H1 (cell line): ENCODE data around the gene ZNF408. TPM values are rescaled to one million over a fixed set of nuclear protein-coding genes. Genes with fewer than 3 reads are reported as not detected.

Source experiments
- CTCF ChIA-PET: fragments of 300-600 bp; sonication (Branson Sonifier 250); formaldehyde crosslinking; loops from one replicate; lab custom pipeline; 2021; ENCODE audit not compliant: partially characterized antibody; lab: Charles Lee
- POLR2A ChIA-PET: fragments of 300-600 bp; sonication (Branson Sonifier 250); formaldehyde crosslinking; loops from one replicate; lab custom pipeline; 2021; ENCODE audit warnings: inconsistent platforms; ENCODE audit not compliant: partially characterized antibody; lab: Charles Lee
- DNase-seq, 2 experiments: peaks; one replicate each; pipeline versions ENCODE4 v3.0.0 to v3.0.0-alpha.2; 2010 to 2022; ENCODE audit warnings: low spot score in 2 of 2, low read depth in 1 of 2, mixed read lengths in 1 of 2
- FAIRE-seq: peaks from 2 replicates; lab custom pipeline; 2011; peaks lifted over from hg19 to GRCh38; lab: Jason Lieb, UNC
- H2AFZ ChIP-seq: 2 replicates; pipeline ENCODE4 v1.8.1; 2012; ENCODE audit warnings: low read length, inconsistent platforms
- H2AK5ac ChIP-seq: 2 replicates; pipeline ENCODE4 v1.6.1; 2013; ENCODE audit warnings: low read depth, low read length
- H2BK120ac ChIP-seq: replicated peaks from 2 replicates; pipeline ENCODE3; 2013; ENCODE audit warnings: low read depth, low read length, inconsistent platforms
- H2BK12ac ChIP-seq: 2 replicates; pipeline ENCODE4 v1.6.1; 2013; ENCODE audit warnings: low read depth, low read length
- H2BK15ac ChIP-seq: 2 replicates; pipeline ENCODE4 v1.6.1; 2013; ENCODE audit warnings: low read length
- H2BK20ac ChIP-seq: 2 replicates; pipeline ENCODE4 v1.6.1; 2013; ENCODE audit warnings: low read length
- H2BK5ac ChIP-seq: 2 replicates; pipeline ENCODE4 v1.6.1; 2013; ENCODE audit warnings: low read depth, low read length
- H3K14ac ChIP-seq: 2 replicates; pipeline ENCODE4 v1.6.1; 2013; ENCODE audit warnings: inconsistent platforms; ENCODE audit not compliant: insufficient read length
- H3K18ac ChIP-seq: 2 replicates; pipeline ENCODE4 v1.6.1; 2013; ENCODE audit warnings: low read length; ENCODE audit errors: extremely low read depth
- H3K23ac ChIP-seq: 2 replicates; pipeline ENCODE4 v1.6.1; 2013; ENCODE audit warnings: inconsistent platforms; ENCODE audit not compliant: insufficient read length
- H3K23me2 ChIP-seq: 2 replicates; pipeline ENCODE4 v1.6.1; 2013; ENCODE audit warnings: low read depth, low read length
- H3K27ac ChIP-seq: 2 replicates; pipeline ENCODE4 v1.6.1; 2011; ENCODE audit warnings: low read depth, low read length, inconsistent platforms
- H3K27me3 ChIP-seq, 4 experiments: replicated peaks in 1 of 4; 1 replicate in 1 of 4; 2 replicates in 3 of 4; pipeline versions ENCODE4 v1.6.1 to v1.8.1; 2011 to 2013; ENCODE audit warnings: low read length in 3 of 4, mild to moderate bottlenecking in 3 of 4, inconsistent platforms in 2 of 4, mixed read lengths in 2 of 4, moderate library complexity in 1 of 4; ENCODE audit not compliant: control insufficient read depth in 3 of 4, insufficient read depth in 3 of 4; ENCODE audit errors: extremely low read depth in 1 of 4
- H3K36me3 ChIP-seq, 4 experiments: 2 replicates each; pipeline versions ENCODE4 v1.6.1 to v1.8.1; 2011 to 2013; ENCODE audit warnings: mild to moderate bottlenecking in 4 of 4, low read length in 3 of 4, moderate library complexity in 2 of 4, control low read depth in 1 of 4, inconsistent platforms in 1 of 4; ENCODE audit not compliant: insufficient read depth in 4 of 4, control insufficient read depth in 2 of 4
- H3K4ac ChIP-seq: replicated peaks from 2 replicates; pipeline ENCODE3; 2013; ENCODE audit warnings: low read length, low read depth, mixed read lengths, inconsistent platforms; ENCODE audit not compliant: insufficient read length
- H3K4me1 ChIP-seq, 4 experiments: replicated peaks in 1 of 4; 1 replicate in 1 of 4; 2 replicates in 3 of 4; pipeline versions ENCODE4 v1.6.1 to v1.8.1; 2011 to 2013; ENCODE audit warnings: low read length in 3 of 4, inconsistent platforms in 2 of 4, mixed read lengths in 1 of 4; ENCODE audit not compliant: insufficient read depth in 4 of 4, control insufficient read depth in 3 of 4
- H3K4me2 ChIP-seq, 2 experiments: 2 replicates each; pipeline versions ENCODE4 v1.6.1 to v1.8.1; 2011 to 2013; ENCODE audit warnings: low read depth in 2 of 2, low read length in 2 of 2, control low read depth in 1 of 2, inconsistent platforms in 1 of 2, mild to moderate bottlenecking in 1 of 2; ENCODE audit not compliant: insufficient read depth in 1 of 2
- H3K4me3 ChIP-seq, 4 experiments: fragments of 200-600, 300-600 bp in 1 of 4; sonication (generic), shearing (Covaris generic), sonication (Bioruptor Twin) in 1 of 4; 2 replicates each; pipeline versions ENCODE4 v1.5.1 to v1.8.1; 2011 to 2016; ENCODE audit warnings: low read length in 4 of 4, low read depth in 3 of 4, control low read depth in 2 of 4, inconsistent platforms in 2 of 4, mild to moderate bottlenecking in 2 of 4, mixed read lengths in 1 of 4, moderate library complexity in 1 of 4; ENCODE audit not compliant: insufficient read depth in 2 of 4; ENCODE audit errors: extremely low read depth in 1 of 4
- H3K56ac ChIP-seq: replicated peaks from 2 replicates; pipeline ENCODE3; 2013; ENCODE audit warnings: low read depth, mild to moderate bottlenecking, mixed read lengths, low read length, inconsistent platforms; ENCODE audit not compliant: insufficient read length
- H3K79me1 ChIP-seq: 2 replicates; pipeline ENCODE4 v1.6.1; 2013; ENCODE audit warnings: low read depth, low read length, control low read depth
- H3K79me2 ChIP-seq, 2 experiments: 2 replicates each; pipeline versions ENCODE4 v1.6.1 to v1.8.1; 2012 to 2013; ENCODE audit warnings: low read length in 2 of 2, mild to moderate bottlenecking in 2 of 2, inconsistent platforms in 1 of 2; ENCODE audit not compliant: insufficient read depth in 2 of 2, control insufficient read depth in 1 of 2
- H3K9ac ChIP-seq, 4 experiments: replicated peaks in 1 of 4; 1 replicate in 1 of 4; 2 replicates in 3 of 4; pipeline versions ENCODE4 v1.6.1 to v1.8.1; 2011 to 2013; ENCODE audit warnings: low read depth in 3 of 4, low read length in 3 of 4, control low read depth in 2 of 4, mild to moderate bottlenecking in 2 of 4, moderate library complexity in 2 of 4, inconsistent platforms in 1 of 4; ENCODE audit errors: extremely low read depth in 1 of 4
- H3K9me3 ChIP-seq, 2 experiments: 2 replicates each; pipeline versions ENCODE4 v1.6.1 to v1.8.1; 2012 to 2013; ENCODE audit warnings: mild to moderate bottlenecking in 2 of 2, moderate library complexity in 2 of 2, control low read depth in 1 of 2, inconsistent platforms in 1 of 2, low read depth in 1 of 2, low read length in 1 of 2, mixed read lengths in 1 of 2; ENCODE audit not compliant: insufficient read depth in 2 of 2
- H4K20me1 ChIP-seq, 2 experiments: replicated peaks in 1 of 2; 2 replicates each; pipeline versions ENCODE3 to v1.8.1; 2011 to 2013; ENCODE audit warnings: inconsistent platforms in 2 of 2, low read length in 2 of 2, mild to moderate bottlenecking in 1 of 2; ENCODE audit not compliant: insufficient read depth in 2 of 2, control insufficient read depth in 1 of 2
- H4K5ac ChIP-seq: 2 replicates; pipeline ENCODE4 v1.6.1; 2013; ENCODE audit warnings: low read length, low read depth, mixed read lengths, inconsistent platforms; ENCODE audit not compliant: insufficient read length
- H4K8ac ChIP-seq: 2 replicates; pipeline ENCODE4 v1.8.0; 2013; ENCODE audit warnings: mild to moderate bottlenecking, moderate library complexity, low read length, inconsistent platforms; ENCODE audit not compliant: insufficient read depth; ENCODE audit errors: extremely low read depth
- H4K91ac ChIP-seq: replicated peaks from 2 replicates; pipeline ENCODE3; 2013; ENCODE audit warnings: low read length, mixed read lengths, inconsistent platforms; ENCODE audit not compliant: insufficient read length
- BACH1 ChIP-seq: IDR thresholded peaks from 2 replicates; pipeline ENCODE4 v1.6.1; 2012; ENCODE audit warnings: low read length, improper control_type of control experiment
- BRCA1 ChIP-seq: IDR thresholded peaks from 2 replicates; pipeline ENCODE4 v1.6.1; 2012; ENCODE audit warnings: low read depth, low read length, improper control_type of control experiment
- CHD1 ChIP-seq: IDR thresholded peaks from 2 replicates; pipeline ENCODE4 v1.6.1; 2012; ENCODE audit warnings: low read depth, low read length, improper control_type of control experiment
- CHD2 ChIP-seq: IDR thresholded peaks from 2 replicates; pipeline ENCODE4 v1.6.1; 2012; ENCODE audit warnings: low read length, improper control_type of control experiment
- HDAC6 ChIP-seq: IDR thresholded peaks from one replicate; pipeline ENCODE4 v1.7.1; 2012; ENCODE audit warnings: low read depth, mild to moderate bottlenecking, inconsistent platforms, low read length, moderate library complexity
- KDM5A ChIP-seq: fragments of 200-600 bp; IDR thresholded peaks from 2 replicates; pipeline ENCODE4 v1.7.1; 2012; ENCODE audit warnings: mild to moderate bottlenecking, low read length, inconsistent platforms, mixed read lengths
- NRF1 ChIP-seq: IDR thresholded peaks from 2 replicates; pipeline ENCODE4 v1.6.1; 2011; ENCODE audit warnings: mild to moderate bottlenecking, low read depth, low read length, improper control_type of control experiment
- POLR2A ChIP-seq, 2 experiments: IDR thresholded peaks; 1 replicate in 1 of 2; 2 replicates in 1 of 2; pipeline ENCODE4 v1.6.1; 2011; ENCODE audit warnings: low read depth in 2 of 2, low read length in 2 of 2, mild to moderate bottlenecking in 2 of 2; ENCODE audit errors: control extremely low read depth in 1 of 2
- RFX5 ChIP-seq: IDR thresholded peaks from 2 replicates; pipeline ENCODE4 v1.6.1; 2011; ENCODE audit warnings: low read depth, low read length, improper control_type of control experiment, borderline replicate concordance
- SUZ12 ChIP-seq: fragments of 200-600 bp; sonication (generic); IDR thresholded peaks from 2 replicates; pipeline ENCODE4 v1.6.1; 2012; ENCODE audit warnings: mild to moderate bottlenecking, inconsistent platforms, low read length, moderate library complexity, mixed read lengths
- WGBS, 2 experiments: shearing (Covaris generic) in 1 of 2; methylation state at CpG; one replicate each; pipeline versions ENCODE4 v1.1.6 to v1.1.7; 2013 to 2015; ENCODE audit warnings: low lambda C conversion rate in 2 of 2, mixed read lengths in 2 of 2, inconsistent platforms in 1 of 2, low coverage in 1 of 2, missing lambda C conversion rate in 1 of 2; ENCODE audit not compliant: insufficient replicate concordance in 2 of 2, insufficient coverage in 1 of 2, insufficient read length in 1 of 2; ENCODE audit errors: extremely low coverage in 1 of 2, missing lambda C conversion rate in 1 of 2; 5-methylcytosine and 5-hydroxymethylcytosine counted together
- polyA plus RNA-seq, 7 experiments: library from polyadenylated mRNA; depleted of rRNA in 3 of 7; stranded (reverse) in 5 of 7; unstranded in 2 of 7; fragments of >200 nt in 5 of 7; fragments of 200-250 nt in 2 of 7; gene quantifications; 1 replicate in 5 of 7; 2 replicates in 1 of 7; 4 replicates in 1 of 7; pipeline versions ENCODE4 v1.2.1 to v1.2.3, GENCODE V29; 2011 to 2013; ENCODE audit warnings: missing spikeins in 2 of 7, mixed read lengths in 2 of 7
- total RNA-seq: library from RNA; stranded (reverse); fragmentation: NEBNext Ultra II Directional; extraction: Animal tissue kit (Norgen Biotek cat#: 25700); gene quantifications from 2 replicates; pipeline ENCODE4 v1.2.1, GENCODE V29; 2021

The ZNF408 gene
- total and polyA plus RNA-seq, 2 of the 8 experiments (the other 6 are each of a cell fraction or from before 2014, with no cell fraction given): 10.7 to 11.0 TPM

- 89% methylated on average over 5 of the region's 5 CpGs; no CpG with 5 or more reads in 1 of the 2 experiments for WGBS, 2 experiments
- no peak overlapping the region for H3K27ac ChIP-seq
- H3K18ac ChIP-seq: no peak overlapping the region
- H4K8ac ChIP-seq: no peak overlapping the region
- no peak for FAIRE-seq
- ChIA-PET CTCF (no interaction called here), POLR2A (no interaction called here)
- H3K23ac ChIP-seq: no peak overlapping the region
- no peak overlapping the region for H2BK20ac ChIP-seq
- no peak overlapping the region for H4K91ac ChIP-seq
- TF ChIP-seq CHD1 (no peak), HDAC6 (no peak), POLR2A (IDR thresholded peaks at IDR 0.05; ENCODE audit: control extremely low read depth in 1 of 2, low read depth in 2 of 2, low read length in 2 of 2) (no peak), NRF1 (no peak), CHD2 (no peak), BRCA1 (no peak), RFX5 (no peak), SUZ12 (no peak), BACH1 (no peak), KDM5A (no peak)
- H3K27me3 ChIP-seq: no peaks in the 10 kb centered on the region
- H2BK120ac ChIP-seq: no peak overlapping the region
- H2BK5ac ChIP-seq: no peak overlapping the region
- no peak overlapping the region for H3K4ac ChIP-seq
- peaks cover 0 to 6% (median 5%) of the 10 kb centered on the region in 4 experiments; a peak in 4 of 8 replicates for H3K36me3 ChIP-seq
- H3K79me1 ChIP-seq: no peaks in the 10 kb centered on the region
- no peaks in the 10 kb centered on the region for H4K20me1 ChIP-seq
- H3K9me3 ChIP-seq: no peaks in the 10 kb centered on the region
- no peak overlapping the region for H2BK15ac ChIP-seq
- no peak overlapping the region for H3K4me2 ChIP-seq
- H3K9ac ChIP-seq: no peak overlapping the region
- DNase-seq: no peak
- H3K14ac ChIP-seq: no peak overlapping the region
- no peak overlapping the region for H4K5ac ChIP-seq
- no peak overlapping the region for H2AK5ac ChIP-seq
- no peak overlapping the region for H3K56ac ChIP-seq
- no peak overlapping the region for H2AFZ ChIP-seq
- no peak overlapping the region for H3K4me3 ChIP-seq
- no peaks in the 10 kb centered on the region for H3K79me2 ChIP-seq
- H2BK12ac ChIP-seq: no peak overlapping the region
- peaks cover 0 to 3% (median 0%) of the 10 kb centered on the region in 4 experiments; a peak in 1 of 7 replicates for H3K4me1 ChIP-seq
- no peaks in the 10 kb centered on the region for H3K23me2 ChIP-seq
These were observed 35.8 kb downstream of the ZNF408 start for GRCh38 chr11:46736615-46737014.
